HCT116 (cell line): ENCODE data around the gene KNDC1.

ENCODE experiments used
- ATF3 ChIP-seq: IDR thresholded peaks from 2 replicates; pipeline ENCODE4 v1.6.1; 2012
- CTCF ChIP-seq, 3 experiments: fragments of 200-600 bp in 1 of 3; sonication (generic) in 1 of 3; IDR thresholded peaks in 2 of 3; conservative IDR thresholded peaks in 1 of 3; 2 replicates each; pipeline ENCODE4 v1.5.1; 2012 to 2017; ENCODE audit warnings: low read depth in 2 of 3, low read length in 2 of 3, antibody characterized with exemption in 1 of 3, borderline replicate concordance in 1 of 3, control low read depth in 1 of 3, mild to moderate bottlenecking in 1 of 3, mixed read lengths in 1 of 3, mixed run types in 1 of 3, moderate library complexity in 1 of 3; ENCODE audit not compliant: insufficient read depth in 1 of 3
- EZH2 ChIP-seq: fragments of 200-600 bp; sonication (generic); IDR thresholded peaks from 2 replicates; pipeline ENCODE4 v1.6.1; 2017; ENCODE audit warnings: antibody characterized with exemption, mixed run types
- EZH2phosphoT487 ChIP-seq: fragments of 200-600 bp; IDR thresholded peaks from 2 replicates; pipeline ENCODE4 v1.6.1; 2018; ENCODE audit warnings: antibody characterized with exemption, borderline replicate concordance
- FOSL1 ChIP-seq: IDR thresholded peaks from 2 replicates; pipeline ENCODE4 v1.6.1; 2012; ENCODE audit warnings: low read depth
- MAX ChIP-seq: IDR thresholded peaks from 2 replicates; pipeline ENCODE4 v1.6.1; 2012
- POLR2A ChIP-seq: IDR thresholded peaks from 2 replicates; pipeline ENCODE4 v1.7.0; 2011; ENCODE audit warnings: borderline replicate concordance; ENCODE audit not compliant: insufficient read depth, insufficient read length; ENCODE audit errors: extremely low read depth
- POLR2AphosphoS5 ChIP-seq: IDR thresholded peaks from 2 replicates; pipeline ENCODE4 v1.6.1; 2011; ENCODE audit warnings: mild to moderate bottlenecking, low read depth, low read length, moderate library complexity
- REST ChIP-seq: IDR thresholded peaks from 2 replicates; pipeline ENCODE4 v1.6.1; 2012; ENCODE audit warnings: low read depth
- SIN3A ChIP-seq: IDR thresholded peaks from 2 replicates; pipeline ENCODE4 v1.6.1; 2012; ENCODE audit warnings: low read depth
- YY1 ChIP-seq: IDR thresholded peaks from 2 replicates; pipeline ENCODE4 v1.6.1; 2011; ENCODE audit warnings: low read length, low read depth, moderate library complexity, mild to moderate bottlenecking; ENCODE audit not compliant: insufficient replicate concordance; ENCODE audit errors: extremely low read depth

- TF ChIP-seq CTCF (IDR thresholded peaks at IDR 0.05 in 2 of 3, conservative IDR thresholded peaks at IDR 0.05 in 1 of 3; ENCODE audit: borderline replicate concordance in 1 of 3, insufficient read depth in 1 of 3, low read depth in 2 of 3, low read length in 2 of 3) (no peak), MAX (no peak), FOSL1 (no peak), EZH2 (no peak), POLR2A (no peak), POLR2AphosphoS5 (no peak), EZH2phosphoT487 (no peak), ATF3 (no peak), YY1 (no peak), REST (no peak), SIN3A (no peak)
Measured at GRCh38 chr10:133174689-133175263, 14.8 kb downstream of the KNDC1 start.
